ENCODE results near the gene FANCG. TPM values are rescaled to one million over a fixed set of nuclear protein-coding genes. Genes with fewer than 3 reads are reported as not detected.

Gene FANCG
- total RNA-seq, 1 experiment from 2014 or later = 50.2 TPM

DNA sequence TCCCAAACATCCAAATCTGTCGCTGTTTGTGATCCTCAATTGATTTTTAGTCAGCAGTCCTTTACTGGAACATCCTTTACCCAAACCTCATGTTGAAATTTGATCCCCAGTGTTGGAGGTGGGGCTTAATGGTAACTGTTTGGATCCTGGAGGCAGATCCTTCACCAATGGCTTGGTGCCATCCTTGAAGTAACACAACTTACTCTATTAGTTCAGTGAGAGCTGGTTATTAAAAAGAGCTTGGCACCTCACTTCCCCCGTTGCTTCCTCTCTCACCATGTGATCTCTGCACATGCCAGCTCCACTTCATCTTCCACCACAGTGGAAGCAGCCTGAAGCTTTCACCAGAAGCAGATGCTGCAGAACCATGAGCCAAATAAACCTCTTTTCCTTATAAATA lies 49.9 kb downstream of the FANCG start:
- DNase-seq (ENCODE audit: low spot score) = peak; percentile 50
- in situ Hi-C loops (cut with HindIII; ENCODE audit: low sequenced_read_pairs) = no loop called here

- DNase-seq (ENCODE audit: low spot score) = no peak
- in situ Hi-C loops (cut with HindIII; ENCODE audit: low sequenced_read_pairs) = no loop called here
These were observed 50.5 kb downstream of the FANCG start for GRCh38 chr9:35029241-35029640.

GRCh38 chr9:35028341-35028740 lies 51.4 kb downstream of the FANCG start:
- in situ Hi-C loops (cut with HindIII; ENCODE audit: low sequenced_read_pairs) = no loop called here
- no peak for DNase-seq (ENCODE audit: low spot score)

DNA sequence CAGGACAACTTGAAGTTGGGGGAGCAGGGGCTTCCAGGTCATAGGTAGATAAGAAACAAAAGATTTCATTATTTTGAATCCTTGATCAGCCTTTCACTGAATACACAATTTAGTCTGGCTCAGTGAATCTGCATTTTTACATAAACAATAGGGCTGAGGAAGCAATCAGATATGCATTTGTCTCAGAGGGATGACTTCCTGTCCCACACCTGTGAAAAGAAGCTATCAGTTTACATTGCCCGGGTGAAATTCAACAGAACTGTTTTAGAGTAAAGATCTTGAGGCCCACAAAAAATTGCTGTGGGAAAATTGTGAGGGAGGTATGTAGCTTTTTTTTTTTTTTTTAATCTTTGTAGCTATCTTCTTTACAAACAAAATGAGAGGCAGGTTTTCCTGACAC lies 51.9 kb downstream of the FANCG start:
- in situ Hi-C loops (cut with HindIII; ENCODE audit: low sequenced_read_pairs) = no loop called here
- DNase-seq (ENCODE audit: low spot score) = no peak

- in situ Hi-C loops (cut with HindIII; ENCODE audit: low sequenced_read_pairs) = no loop called here
- no peak for DNase-seq (ENCODE audit: low spot score)
These were observed 52.4 kb downstream of the FANCG start for GRCh38 chr9:35027374-35027773.

DNA sequence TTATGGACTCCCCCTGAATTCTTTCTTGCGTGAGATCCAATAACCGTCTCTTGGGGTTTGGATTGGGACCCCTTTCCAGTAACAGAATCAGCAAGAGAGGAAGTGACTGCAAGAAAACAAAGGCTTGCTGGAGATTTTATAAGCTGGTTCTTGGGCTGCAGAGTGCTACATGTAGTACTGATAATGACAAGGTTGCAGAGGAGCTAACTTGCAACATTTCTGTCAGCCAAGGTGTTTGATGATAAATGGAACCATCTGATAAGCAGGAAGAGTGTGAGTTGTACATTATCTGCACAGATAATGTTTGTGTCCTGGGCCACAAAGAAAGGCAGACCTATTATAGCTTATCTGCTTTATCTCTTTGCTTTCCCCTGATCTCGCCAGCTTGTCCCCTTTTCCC lies 53.1 kb downstream of the FANCG start:
- DNase-seq (ENCODE audit: low spot score) = no peak
- in situ Hi-C loops (cut with HindIII; ENCODE audit: low sequenced_read_pairs) = no loop called here

Other genes starting within 250 kb of the FANCG start
- not detected in 2 replicates for gene PHF24, start 121.7 kb downstream of the FANCG start, total RNA-seq (2014; rRNA removed; shearing (Covaris generic))
- 21.1 and 24.2 TPM in 2 replicates for gene DNAJB5, start 90.2 kb downstream of the FANCG start, total RNA-seq (2014; rRNA removed; shearing (Covaris generic))
- 295 and 352 TPM in 2 replicates for gene VCP, start 7.3 kb downstream of the FANCG start, total RNA-seq (2014; rRNA removed; shearing (Covaris generic))
- 19.0 and 21.6 TPM in 2 replicates for gene PIGO, start 16.6 kb upstream of the FANCG start, total RNA-seq (2014; rRNA removed; shearing (Covaris generic))
- 379 and 450 TPM in 2 replicates for gene STOML2, start 23.2 kb upstream of the FANCG start, total RNA-seq (2014; rRNA removed; shearing (Covaris generic))
- gene ATOSB, start 35.9 kb upstream of the FANCG start, total RNA-seq (2014; rRNA removed; shearing (Covaris generic)) = 4.1 and 7.4 TPM in 2 replicates
- 8.7 and 10.3 TPM in 2 replicates for gene UNC13B, start 82.1 kb upstream of the FANCG start, total RNA-seq (2014; rRNA removed; shearing (Covaris generic))

Data from G401 (cell line).